ENCODE results near the gene CAMKK2. TPM values are rescaled to one million over a fixed set of nuclear protein-coding genes. Genes with fewer than 3 reads are reported as not detected.

The CAMKK2 gene
- total and polyA plus RNA-seq, 7 donors: 4.4 to 12.3 (median 8.3) TPM

GRCh38 chr12:121189131-121189530 lies 107.4 kb downstream of the CAMKK2 start:
- TF ChIP-seq, protein P1, sequence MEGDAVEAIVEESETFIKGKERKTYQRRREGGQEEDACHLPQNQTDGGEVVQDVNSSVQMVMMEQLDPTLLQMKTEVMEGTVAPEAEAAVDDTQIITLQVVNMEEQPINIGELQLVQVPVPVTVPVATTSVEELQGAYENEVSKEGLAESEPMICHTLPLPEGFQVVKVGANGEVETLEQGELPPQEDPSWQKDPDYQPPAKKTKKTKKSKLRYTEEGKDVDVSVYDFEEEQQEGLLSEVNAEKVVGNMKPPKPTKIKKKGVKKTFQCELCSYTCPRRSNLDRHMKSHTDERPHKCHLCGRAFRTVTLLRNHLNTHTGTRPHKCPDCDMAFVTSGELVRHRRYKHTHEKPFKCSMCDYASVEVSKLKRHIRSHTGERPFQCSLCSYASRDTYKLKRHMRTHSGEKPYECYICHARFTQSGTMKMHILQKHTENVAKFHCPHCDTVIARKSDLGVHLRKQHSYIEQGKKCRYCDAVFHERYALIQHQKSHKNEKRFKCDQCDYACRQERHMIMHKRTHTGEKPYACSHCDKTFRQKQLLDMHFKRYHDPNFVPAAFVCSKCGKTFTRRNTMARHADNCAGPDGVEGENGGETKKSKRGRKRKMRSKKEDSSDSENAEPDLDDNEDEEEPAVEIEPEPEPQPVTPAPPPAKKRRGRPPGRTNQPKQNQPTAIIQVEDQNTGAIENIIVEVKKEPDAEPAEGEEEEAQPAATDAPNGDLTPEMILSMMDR (IDR thresholded peaks at IDR 0.05): no peak
- Histone ChIP-seq H3K36me3 (ENCODE audit: insufficient read depth in 1 of 2, low read depth in 1 of 2) (no peaks in the 10 kb centered on the region), H3K27me3 (ENCODE audit: insufficient read depth in 3 of 3, low read length in 2 of 3) (peaks cover 0 to 2% (median 0%) of the 10 kb centered on the region in 3 donors), H3K9me3 (no peaks in the 10 kb centered on the region), H3K4me1 (no peaks in the 10 kb centered on the region), H3K27ac (no peak overlapping the region), H3K4me3 (no peak overlapping the region)
- DNase-seq (no peak), ATAC-seq (no peak)
- 91 to 94% (median 94%) methylated on average over 9 of the region's 9 CpGs for WGBS, 3 donors
- intact Hi-C loops (cut with DNase I): no loop called here

- DNase-seq: no peak
- WGBS, 3 donors: 96 to 99% (median 98%) methylated on average over 2 of the region's 2 CpGs
- TF ChIP-seq, protein P1 (IDR thresholded peaks at IDR 0.05): no peak
- Histone ChIP-seq H3K9me3 (no peaks in the 10 kb centered on the region), H3K27me3 (ENCODE audit: insufficient read depth in 3 of 3, low read length in 2 of 3) (no peaks in the 10 kb centered on the region), H3K27ac (no peak overlapping the region), H3K4me1 (no peaks in the 10 kb centered on the region), H3K4me3 (no peak overlapping the region), H3K36me3 (ENCODE audit: insufficient read depth in 1 of 2, low read depth in 1 of 2) (no peaks in the 10 kb centered on the region)
- intact Hi-C loops (cut with DNase I): no loop called here
- ATAC-seq: no peak
Observed at GRCh38 chr12:121188227-121188626, 108.3 kb downstream of the CAMKK2 start.

Other genes starting within 250 kb of the CAMKK2 start
- 1 to 10 TPM in 1 of 4 donors, under 1 TPM in 3; 0.17 to 1.3 (median 0.50) TPM for gene P2RX7, start 163.8 kb downstream of the CAMKK2 start, total RNA-seq
- under 1 TPM; 0.07 to 0.16 (median 0.10) TPM for gene P2RX7, start 163.8 kb downstream of the CAMKK2 start, polyA plus RNA-seq
- 1 to 10 TPM; 1.5 to 3.4 (median 2.5) TPM for gene P2RX4, start 86.6 kb downstream of the CAMKK2 start, total RNA-seq
- 1 to 10 TPM; 1.1 to 2.0 (median 1.6) TPM for gene P2RX4, start 86.6 kb downstream of the CAMKK2 start, polyA plus RNA-seq
- 10 to 100 TPM; 59.1 to 80.3 (median 71.6) TPM for gene ANAPC5, start 55.7 kb upstream of the CAMKK2 start, total RNA-seq
- gene ANAPC5, start 55.7 kb upstream of the CAMKK2 start, polyA plus RNA-seq: 100 to 1,000 TPM in 1 of 3 donors, 10 to 100 TPM in 2; 47.1 to 120 (median 48.7) TPM
- gene RNF34, start 103.4 kb upstream of the CAMKK2 start, total RNA-seq: 10 to 100 TPM; 21.3 to 53.3 (median 47.4) TPM
- gene RNF34, start 103.4 kb upstream of the CAMKK2 start, polyA plus RNA-seq: 10 to 100 TPM; 12.8 to 43.3 (median 25.3) TPM

Measured in psoas muscle (tissue), 8 donors.